Embryonic facial prominence (tissue), 1 donor: ENCODE data around the gene LRP1B.
"Not testable (repeated sequence)": the region's sequence is repeated elsewhere in the genome, so short reads cannot be mapped to it uniquely, and the experiment has no call there.

Source experiments
- DNase-seq: peaks from one replicate; pipeline ENCODE4 v3.0.0-alpha.2; 2016; ENCODE audit errors: extremely low spot score

The LRP1B gene

GRCh38 chr2:142100970-142101369, 29.8 kb downstream of the LRP1B start:
- DNase-seq = no peak

GRCh38 chr2:142100139-142100873, 30.5 kb downstream of the LRP1B start:
- no peak for DNase-seq

- no peak for DNase-seq
These were observed 33.1 kb downstream of the LRP1B start for GRCh38 chr2:142097711-142098110.

GRCh38 chr2:142095647-142096046, 35.2 kb downstream of the LRP1B start:
- no peak for DNase-seq

- DNase-seq = no peak
These were observed 36.6 kb downstream of the LRP1B start for GRCh38 chr2:142094233-142094632.

GRCh38 chr2:142088058-142088568, 42.7 kb downstream of the LRP1B start:
- no peak for DNase-seq

- not testable (repeated sequence) for DNase-seq
These were observed 43.2 kb downstream of the LRP1B start for GRCh38 chr2:142087585-142087984.

- no peak for DNase-seq
These were observed 48.4 kb downstream of the LRP1B start for GRCh38 chr2:142082368-142082767.

- DNase-seq = no peak
These were observed 54.5 kb downstream of the LRP1B start for GRCh38 chr2:142076317-142076716.

GRCh38 chr2:142075826-142076225, 55.0 kb downstream of the LRP1B start:
- DNase-seq = no peak

GRCh38 chr2:142069251-142069888, 61.4 kb downstream of the LRP1B start:
- no peak for DNase-seq

- DNase-seq = no peak
These were observed 65.1 kb downstream of the LRP1B start for GRCh38 chr2:142065700-142066099.

GRCh38 chr2:142065156-142065555, 65.7 kb downstream of the LRP1B start:
- DNase-seq = no peak

GRCh38 chr2:142061733-142062132, 69.1 kb downstream of the LRP1B start:
- no peak for DNase-seq

GRCh38 chr2:142058149-142058548, 72.7 kb downstream of the LRP1B start:
- no peak for DNase-seq

GRCh38 chr2:142056784-142057183, 74.0 kb downstream of the LRP1B start:
- DNase-seq = no peak

- DNase-seq = no peak
These were observed 78.5 kb downstream of the LRP1B start for GRCh38 chr2:142052220-142052863.

- DNase-seq = no peak
These were observed 82.2 kb downstream of the LRP1B start for GRCh38 chr2:142048581-142048980.

GRCh38 chr2:142045641-142046040, 85.2 kb downstream of the LRP1B start:
- no peak for DNase-seq

GRCh38 chr2:142044197-142044596, 86.6 kb downstream of the LRP1B start:
- DNase-seq = no peak

GRCh38 chr2:142042536-142043199, 88.1 kb downstream of the LRP1B start:
- DNase-seq = no peak

GRCh38 chr2:142041996-142042395, 88.8 kb downstream of the LRP1B start:
- DNase-seq = no peak
